Suppressor macrophage (primary cell): ENCODE data around the gene COL20A1.

Experiments used
- DNase-seq, 4 experiments: peaks; one replicate each; pipeline ENCODE4 v3.0.0-alpha.2; 2020 to 2022

The COL20A1 gene

DNA sequence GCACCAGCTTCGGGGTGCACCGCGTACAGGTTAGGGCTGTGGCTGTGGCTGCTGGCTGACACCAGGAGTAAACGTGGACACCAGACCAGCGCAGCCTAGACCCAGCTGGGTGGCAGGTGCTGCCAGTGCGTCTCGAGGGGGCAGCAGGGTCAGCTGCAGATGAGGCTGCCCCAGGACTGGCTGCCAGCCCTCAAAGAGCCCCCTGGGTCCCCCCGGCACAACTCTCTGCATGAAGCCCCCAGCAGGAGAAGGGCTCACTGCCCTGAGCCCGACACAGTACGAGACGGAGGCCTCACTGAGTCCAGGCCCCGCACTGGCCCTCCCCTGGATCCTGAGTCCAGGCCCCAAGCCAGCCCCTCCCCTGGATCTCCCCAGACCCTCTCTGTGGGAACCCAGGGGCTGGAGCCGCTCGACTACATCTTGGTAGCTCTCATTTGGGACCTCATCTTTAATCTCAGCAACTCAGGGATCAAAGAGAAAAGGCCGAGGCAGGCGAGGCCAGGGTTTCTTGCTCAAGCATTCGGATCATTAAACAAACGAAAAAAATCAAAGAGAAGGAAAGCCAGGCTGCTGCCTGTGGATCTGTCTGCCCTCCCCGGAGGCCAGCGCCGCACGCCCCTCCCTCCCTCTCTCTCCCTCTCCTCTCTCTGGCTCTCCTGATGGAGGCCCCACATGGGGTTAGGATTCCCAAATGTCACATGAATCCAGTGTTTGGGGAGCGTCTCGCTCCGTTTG lies 31.8 kb upstream of the COL20A1 start:
- DNase-seq, result no peak

DNA sequence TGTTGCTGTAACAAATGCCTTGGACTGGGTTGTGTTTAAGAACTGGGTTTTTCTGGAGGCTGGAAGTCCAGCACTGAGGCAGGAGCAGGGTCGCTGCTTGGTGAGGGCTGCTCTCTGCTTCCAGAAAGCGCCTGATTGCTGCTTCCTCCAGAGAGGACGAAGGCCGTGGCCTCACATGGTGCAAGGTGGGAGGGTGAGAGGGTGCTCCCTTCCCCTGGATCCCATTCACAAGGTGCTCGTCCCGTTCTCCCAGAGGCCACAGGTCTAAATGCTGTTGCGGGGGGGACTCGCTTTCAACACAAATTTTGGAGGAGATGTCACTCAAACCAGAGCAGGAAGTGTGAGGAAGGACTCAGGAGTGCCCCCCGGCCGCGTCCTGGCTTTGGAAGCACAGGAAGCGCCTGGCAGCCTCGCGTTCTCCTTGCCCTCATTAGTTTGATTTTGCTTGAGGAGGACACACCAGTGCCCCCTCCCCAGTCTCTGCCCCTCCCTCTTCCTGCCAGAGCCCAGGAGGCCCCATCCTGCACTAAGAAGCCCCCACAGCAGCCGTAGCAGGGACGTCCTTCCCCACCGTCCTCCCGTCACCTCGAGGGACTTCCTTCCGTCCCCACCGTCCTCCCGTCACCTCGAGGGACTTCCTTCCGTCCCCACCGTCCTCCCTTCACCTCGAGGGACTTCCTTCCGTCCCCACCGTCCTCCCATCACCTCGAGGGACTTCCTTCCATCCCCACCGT lies 31.0 kb upstream of the COL20A1 start:
- no peak for DNase-seq

DNA sequence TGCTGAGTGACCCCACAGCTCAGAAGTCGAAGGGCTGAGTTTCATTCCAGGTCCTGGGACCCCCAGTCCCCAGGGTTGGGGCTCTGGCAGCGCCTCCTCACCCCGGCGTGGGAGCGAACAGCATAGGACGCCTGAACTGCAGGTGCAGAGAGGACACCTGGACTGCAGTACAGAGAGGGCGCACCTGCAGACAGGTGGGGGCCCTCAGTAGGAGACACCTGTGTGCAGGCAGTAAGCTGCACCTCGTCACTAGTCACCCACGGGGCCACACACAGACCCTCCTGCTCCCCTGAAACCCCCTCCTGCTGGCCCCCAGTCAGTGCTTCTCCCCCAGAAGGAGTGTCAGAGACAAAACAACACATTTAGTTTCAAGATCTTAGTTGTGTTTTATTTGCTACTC lies 30.1 kb upstream of the COL20A1 start:
- DNase-seq, result no peak

DNA sequence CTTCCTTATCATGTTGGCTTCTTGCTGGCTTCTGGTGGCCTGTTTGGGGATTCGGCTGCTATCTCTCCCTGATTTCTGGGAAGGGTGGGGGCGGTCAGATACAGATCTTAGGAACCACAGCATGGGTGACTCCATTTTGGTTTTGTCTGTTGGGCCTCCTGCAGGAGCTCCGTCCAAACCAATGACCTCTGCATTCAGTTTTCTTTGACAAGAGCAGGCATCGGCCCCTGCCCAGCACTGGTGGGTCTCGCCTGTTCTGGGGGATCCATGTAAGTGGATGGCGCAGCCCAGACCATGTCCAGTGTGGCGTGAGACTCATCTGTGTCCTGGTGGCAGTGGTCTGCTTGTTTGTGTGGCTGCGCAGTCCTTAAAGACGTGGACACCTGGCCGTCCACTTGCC lies 29.0 kb upstream of the COL20A1 start:
- no peak for DNase-seq

DNA sequence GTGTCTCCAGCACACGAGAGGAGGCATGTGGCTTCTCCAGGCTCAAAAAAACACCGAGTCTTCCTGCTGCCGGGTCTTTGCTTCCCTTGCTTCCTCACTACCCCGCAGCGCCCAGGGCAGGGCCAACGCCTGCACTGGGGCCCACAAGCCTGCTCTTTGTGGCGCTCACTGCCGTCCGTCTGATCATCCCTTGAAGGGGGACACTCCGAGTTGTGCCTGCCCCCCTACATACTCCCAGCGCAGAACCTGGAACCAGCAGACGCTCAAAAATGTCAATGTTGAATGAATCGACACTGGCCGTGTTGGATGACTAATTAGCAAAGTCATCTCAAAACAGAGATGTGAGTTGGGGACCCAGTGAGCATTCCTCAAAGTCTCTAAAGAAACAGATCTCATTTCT lies 28.5 kb upstream of the COL20A1 start:
- no peak for DNase-seq

DNA sequence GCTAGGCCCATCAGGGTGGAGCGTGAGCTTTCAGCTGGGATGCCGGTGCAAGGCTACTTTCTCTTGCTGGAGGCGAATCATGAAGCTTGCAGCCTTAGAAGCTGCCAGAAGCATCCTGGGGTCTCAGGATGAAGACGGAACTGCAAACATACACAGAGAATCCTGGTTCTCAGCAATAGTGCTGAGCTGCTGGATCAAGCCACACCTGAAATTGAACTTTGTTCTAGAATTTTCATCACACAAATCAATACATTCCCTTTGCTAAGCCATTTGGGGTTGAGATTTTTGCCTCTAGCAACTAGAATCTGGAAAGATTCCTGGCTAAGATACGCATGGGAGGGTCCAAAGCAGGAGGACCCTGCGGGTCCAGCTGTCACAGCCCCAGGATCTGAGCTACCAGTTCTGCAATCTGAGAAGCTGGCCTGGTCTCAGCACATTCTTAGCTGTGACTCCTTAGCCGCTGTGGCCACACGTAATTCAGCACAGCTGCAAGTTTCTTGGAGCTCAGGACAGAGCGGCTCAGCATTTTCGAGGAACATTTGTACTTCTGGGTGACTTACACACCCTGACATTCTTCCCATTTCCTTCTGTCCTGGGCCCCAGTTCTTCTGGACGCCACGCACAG lies 27.0 kb upstream of the COL20A1 start:
- no peak for DNase-seq

DNA sequence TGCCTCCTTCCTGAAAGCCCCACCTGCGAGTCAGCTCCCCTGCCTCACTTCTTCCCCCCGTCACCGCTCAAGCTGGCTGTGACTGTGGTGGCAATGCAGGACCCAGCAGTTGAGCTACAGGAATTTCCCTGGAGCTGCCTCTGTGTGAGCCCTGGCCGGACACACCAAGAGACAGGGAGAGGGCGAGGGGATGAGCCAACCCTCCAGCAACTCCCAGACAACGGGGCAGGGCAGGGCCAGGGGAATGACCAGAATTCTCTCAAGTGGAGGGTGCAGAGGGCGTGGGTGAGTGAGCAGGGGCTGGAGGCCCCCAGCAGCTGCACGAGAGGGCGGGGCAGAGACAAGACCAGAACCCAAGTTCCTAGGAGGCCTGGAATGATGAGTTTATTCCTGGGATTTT lies 25.3 kb upstream of the COL20A1 start:
- no peak for DNase-seq

DNA sequence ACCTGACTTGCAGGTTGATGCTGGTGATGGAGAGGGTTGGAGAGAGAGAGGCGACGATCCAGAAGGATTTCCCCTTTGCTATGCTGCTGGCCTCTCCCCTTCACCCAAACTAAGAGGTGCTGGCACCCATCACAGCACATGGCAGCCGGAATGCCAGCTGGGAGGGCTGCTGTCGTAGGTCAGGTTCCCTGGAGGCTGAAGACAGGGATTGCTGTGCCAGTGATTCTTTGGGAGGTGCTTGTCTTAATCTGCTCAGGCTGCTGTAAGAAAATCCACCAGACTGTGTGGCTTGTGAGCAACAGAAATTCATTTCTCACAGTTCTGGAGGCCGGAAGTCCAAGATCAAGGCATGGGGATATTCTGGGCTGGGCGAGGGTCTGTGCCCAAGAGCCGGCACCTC lies 24.7 kb upstream of the COL20A1 start:
- DNase-seq, result no peak

DNA sequence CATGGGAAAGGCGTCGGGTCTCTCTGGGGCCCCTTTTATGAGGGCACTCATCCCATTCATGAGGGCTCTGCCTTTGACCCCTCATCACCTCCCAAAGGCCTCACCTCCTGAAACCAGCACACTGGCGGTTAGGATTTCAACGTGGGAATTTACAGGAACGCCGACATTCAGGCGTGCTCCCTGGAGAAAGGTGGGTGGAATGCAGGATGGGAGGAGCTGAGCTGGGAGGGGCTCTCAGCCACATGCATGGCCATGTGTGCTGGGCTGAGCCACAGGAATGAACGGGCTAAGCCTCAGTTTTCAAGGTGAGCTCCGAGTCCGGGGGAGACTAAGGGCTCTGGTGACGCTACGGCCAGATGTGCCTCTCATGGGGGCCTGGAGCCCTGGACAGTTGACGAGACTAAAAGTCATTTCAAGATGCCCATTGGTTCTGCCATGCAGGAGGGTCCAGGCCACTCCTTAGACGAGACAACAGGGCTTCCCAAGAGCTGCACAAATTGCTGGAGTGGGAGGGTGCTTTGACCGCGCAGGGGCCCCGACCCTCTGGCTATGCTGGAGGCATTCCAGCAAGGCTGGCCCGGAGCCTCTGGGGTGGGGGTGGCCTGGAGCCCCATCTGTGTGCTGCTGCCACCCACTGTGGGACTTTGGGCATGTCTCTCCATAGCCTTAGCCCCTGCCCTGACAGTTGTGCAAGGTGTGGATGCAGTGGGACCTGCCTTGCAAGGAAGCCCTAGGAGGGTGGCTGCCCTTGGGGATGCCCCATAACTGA lies 24.1 kb upstream of the COL20A1 start:
- DNase-seq, result no peak

DNA sequence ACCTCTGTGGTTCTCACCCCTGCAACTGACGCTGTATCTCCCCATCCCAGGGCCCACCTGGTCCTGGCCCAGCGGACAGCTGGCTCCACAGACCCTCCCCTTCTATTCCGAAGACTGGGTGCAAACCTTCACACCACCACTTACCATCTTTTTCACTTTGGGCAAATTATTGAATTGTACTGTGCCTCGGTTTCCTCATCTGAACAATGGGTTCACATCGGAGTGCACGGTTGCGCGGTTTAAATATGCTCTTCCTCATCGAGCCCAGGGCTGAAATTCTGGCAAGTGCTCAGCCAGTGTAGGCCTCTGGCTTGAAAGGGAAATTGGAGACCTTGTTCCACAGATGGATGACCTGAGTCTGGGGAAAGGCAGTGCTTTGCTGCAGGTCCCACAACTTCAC lies 23.3 kb upstream of the COL20A1 start:
- DNase-seq, result no peak

DNA sequence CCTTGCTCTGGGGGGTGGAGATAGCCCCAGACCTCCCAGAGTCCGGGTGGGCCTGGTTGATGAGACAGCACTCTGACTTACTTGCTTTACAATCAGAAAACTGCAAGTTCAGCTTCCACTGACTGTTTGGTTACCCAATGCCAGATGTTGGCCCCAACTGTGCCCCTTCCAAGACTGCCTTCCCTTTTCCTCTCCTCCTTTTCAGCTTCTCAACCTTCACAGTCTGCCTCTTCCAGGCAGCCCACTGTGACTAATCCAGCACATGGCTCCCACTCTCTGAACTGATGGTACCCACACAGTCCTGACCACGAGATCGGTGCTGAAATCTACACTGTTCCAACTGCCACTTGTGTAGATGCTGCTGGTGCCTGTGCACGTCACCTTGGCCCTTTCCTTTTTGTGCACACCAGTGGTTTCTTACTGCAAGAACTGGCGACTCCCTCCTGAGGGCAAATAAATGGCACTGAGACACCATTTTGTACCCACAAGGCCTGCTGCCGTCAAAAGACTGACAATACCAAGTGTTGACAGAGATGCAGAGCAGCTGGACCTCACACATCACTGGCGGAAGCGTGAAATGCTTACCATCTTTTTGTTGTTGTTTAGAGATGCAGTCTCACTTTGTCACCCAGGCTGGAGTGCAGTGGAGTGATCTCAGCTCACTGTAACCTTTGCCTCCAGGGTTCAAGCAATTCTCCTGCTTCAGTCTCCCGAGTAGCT lies 22.2 kb upstream of the COL20A1 start:
- DNase-seq, result no peak

DNA sequence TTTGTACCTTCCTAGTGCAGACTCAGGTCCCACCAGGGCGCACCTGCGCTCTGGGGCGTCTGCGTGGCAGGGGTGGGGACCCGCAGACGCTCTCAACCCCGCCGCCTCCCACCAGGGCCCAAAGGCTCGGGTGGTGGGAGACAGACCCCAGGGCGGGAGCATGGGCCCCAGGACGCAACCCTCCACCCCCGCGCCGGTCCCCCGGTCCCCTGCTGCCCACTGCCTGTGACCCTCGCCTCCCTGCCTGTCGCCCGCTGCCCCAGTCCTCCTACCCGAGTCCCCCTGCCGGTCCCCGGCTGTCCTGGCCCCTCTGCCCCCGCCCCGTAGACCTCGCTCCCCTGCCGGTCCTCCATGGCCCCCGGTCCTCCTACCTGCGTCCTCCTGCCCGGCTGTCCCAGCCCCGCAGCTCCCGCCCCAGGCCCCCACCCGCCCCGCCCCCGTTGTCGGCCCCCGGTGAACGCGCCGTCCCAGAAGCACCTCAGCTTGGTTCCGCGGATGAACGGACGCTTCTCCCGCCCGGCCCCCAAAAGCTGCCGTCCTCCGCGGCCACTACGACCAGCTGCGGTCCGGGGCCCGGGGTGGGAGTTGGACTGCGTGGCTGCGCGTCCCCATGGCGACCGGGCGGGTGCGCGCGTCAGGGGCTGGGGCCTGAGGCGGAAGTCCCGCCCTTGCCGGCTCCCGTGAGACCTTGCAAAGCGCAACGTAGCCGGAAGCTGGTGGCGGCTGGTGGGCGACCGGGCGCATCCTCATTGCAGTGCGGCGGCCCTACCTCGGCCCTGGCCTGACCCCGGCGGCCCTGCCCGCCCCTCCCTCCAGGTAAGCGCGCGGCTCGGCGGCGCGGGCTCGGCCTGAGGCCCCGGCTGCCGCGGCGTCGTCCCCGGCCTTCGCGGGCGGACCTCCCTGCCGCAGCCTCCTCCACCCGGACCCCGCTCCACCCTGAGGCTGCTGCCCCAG lies 20.6 kb upstream of the COL20A1 start, which contains the start of gene ARFGAP1:
ARFGAP1 (plus strand) TSS at position 709 of the 954 bp plus-strand sequence. CDS start 2,768 bp downstream, outside the sequence.
- DNase-seq, result peak; percentile 93 to 97 (median 96)

DNA sequence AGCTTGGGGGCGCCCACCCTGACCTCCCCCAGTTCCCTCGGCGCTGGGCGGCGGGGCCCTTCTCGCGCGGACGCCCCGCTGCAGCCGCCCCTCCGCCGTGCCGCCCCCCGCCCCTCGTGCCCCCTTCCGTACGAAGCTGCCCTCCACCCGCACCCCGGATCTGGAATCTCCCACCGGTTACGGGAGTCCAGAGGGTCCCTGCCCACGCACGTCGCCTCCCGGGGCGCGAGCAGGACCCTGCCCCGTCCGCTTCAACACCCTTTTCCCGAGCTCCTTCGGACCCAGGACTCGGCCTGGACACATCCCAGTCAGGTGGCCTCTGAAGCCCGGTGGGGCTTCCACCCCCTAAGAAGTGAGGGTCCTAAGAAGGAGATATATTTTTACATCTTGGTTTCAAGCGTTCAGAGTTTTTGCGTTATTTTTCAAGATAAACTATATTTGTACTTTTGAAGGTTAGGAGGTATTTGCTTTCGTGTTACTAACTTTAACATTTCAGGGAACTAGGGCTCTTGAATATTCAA lies 19.9 kb upstream of the COL20A1 start:
- DNase-seq, result peak in 2 of 4 experiments; percentile 14 to 34

DNA sequence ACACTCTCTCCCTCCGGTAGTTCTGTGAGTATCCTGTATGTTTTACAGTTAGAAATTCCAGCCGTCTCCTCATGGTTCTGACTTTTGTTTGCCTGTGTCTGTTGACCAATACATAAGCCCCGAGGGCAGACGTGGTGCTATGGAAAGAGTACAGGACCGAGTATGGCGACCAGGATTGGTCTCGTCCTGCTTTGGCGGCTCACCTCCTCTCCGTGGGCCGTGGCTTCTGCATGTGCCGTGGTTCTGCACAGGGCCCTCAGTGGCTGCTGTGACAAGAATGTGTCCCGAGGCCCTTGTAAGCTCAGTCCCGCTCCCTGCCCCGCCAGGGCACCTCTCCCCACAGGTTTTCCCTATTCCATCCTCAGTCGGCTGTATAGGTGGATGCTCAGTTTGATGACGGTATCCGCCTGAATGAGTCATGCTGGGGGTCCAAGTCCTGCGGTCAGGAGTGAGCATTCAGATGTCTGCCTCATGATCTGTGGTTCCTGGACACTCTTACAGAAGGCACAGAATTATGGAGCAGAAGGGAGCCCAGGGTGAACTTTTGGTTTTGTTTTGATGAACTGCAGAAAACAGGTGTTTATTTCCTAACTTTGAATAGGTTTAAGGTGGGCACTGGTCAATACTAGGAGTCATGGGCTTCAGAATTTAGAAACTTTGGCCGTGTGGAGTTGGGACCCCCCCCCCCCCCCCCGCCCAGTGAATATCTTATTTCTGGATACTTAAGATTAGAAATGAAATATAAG lies 19.2 kb upstream of the COL20A1 start:
- DNase-seq, result no peak

DNA sequence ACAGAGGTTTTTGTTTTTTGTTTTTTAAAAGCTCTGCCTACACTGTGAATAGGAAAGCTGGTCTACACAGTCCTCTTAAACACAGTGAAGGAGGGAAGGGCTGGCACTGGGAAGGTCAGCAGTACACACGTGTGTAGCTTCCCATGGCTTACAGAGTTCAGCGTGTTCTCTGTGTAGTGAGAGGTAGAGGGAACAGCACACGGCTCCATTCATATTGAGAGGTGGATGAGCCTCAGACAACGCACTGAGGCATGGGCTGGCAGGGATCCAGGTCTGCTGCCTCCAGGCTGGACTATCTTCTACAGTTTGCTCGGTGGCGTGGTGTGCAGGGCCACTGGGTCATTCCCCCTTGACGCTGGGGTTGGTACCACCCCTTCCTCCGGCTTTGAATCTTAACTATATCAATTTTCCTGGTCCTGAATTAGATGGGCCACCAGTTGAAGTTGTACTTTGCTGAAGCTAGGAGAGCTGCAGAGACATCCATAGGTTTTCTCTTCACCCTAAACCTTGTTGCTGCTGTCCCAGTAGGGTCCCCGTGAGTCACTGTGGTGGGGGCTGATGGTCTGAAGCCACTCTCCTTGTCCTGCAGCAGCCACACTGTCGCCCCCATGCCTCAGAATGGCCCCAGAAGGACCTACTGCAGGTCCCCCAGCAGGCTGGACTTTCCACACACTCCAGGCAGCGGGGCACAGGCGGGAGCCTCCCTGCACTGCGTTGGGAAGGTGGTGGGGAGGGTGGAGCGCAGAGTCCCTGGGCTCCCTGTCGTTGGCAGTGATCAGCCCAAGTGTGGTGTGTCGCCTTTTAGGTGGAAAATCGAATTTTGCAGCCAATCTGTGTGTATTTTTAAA lies 18.4 kb upstream of the COL20A1 start:
- DNase-seq, result no peak

DNA sequence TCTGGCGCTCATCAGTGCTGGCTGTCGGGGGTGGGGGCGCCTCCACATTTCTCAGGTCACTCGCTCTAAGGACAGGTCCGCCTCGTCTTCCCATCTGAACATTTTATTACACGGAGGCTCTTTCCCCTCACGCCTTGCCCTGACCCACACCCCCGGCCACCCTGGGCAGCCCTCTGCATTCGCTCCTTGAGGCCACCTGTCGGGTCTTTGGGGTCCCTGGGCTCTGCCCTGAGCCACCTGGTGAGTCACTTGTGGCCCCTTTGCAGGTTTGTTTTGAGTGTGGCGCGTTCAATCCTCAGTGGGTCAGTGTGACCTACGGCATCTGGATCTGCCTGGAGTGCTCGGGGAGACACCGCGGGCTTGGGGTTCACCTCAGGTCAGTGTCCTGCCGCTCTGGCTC lies 17.2 kb upstream of the COL20A1 start:
- DNase-seq, result no peak

DNA sequence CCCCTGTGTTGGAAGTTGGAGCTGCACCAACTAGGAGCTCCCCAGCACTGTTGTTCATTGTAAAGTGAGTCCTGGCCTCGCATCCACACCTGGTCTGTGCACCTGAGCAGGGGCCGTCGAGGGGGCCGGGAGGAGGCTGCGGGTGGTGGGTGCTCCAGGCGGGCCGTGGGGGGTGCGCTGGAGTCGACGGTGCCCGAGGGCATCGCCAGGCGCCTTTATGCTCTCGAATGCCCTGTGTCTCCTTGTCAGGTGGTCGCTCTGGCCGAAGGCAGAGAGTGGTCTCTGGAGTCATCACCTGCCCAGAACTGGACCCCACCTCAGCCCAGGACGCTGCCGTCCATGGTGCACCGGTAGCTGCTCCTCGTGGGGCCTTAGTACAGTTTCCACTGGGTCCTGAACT lies 16.0 kb upstream of the COL20A1 start:
- no peak for DNase-seq

DNA sequence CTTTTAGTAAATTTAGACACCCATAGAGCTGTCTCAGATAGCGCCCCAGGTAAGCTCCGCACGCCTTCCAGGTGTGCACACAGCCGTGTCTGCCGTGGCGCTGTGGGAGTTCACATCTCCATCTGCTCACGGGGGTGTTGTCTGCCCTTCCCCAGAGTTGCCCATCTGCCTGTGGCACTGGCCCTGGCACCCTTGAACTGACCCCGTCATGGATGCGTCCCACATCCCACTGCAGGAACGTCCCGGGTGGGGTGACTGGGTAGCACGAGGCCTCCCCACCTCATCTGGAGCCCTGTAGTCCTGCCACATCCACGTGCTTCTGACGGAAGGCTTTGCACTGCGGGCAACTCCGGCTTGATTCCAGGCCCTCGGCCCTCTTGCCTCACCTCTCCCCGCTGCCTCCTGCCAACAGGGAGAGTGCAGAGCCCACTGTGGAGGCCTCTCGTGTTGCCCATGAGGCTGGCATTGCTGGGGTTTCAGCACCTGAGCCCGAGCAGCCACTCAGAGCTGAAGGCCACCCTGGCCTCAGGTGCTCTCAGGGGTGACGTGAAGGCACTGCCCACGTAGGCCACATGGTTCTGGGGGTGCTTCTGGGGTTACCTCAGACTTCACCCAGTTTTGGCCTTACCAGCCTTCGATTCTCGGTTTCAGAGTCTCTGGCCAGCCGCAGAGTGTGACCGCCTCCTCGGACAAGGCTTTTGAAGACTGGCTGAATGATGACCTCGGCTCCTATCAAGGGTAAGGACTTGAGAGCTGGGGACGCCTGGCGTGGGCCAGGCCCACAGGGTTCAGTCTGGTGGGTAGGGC lies 15.3 kb upstream of the COL20A1 start:
- no peak for DNase-seq
